C4-2B (cell line): Measurements from ENCODE around the gene MAP1A.
"Not testable (repeated sequence)": the region's sequence is repeated elsewhere in the genome, so short reads cannot be mapped to it uniquely, and the experiment has no call there.

ENCODE experiments used
- H3K27ac ChIP-seq: fragments of 450-650 bp; 2 replicates; pipeline ENCODE4 v1.5.1; 2017
- ZFX ChIP-seq: fragments of 450-650 bp; IDR thresholded peaks from 2 replicates; pipeline ENCODE4 v1.6.1; 2017
- TF ChIP-seq, protein P1 (sequence below): fragments of 450-650 bp; conservative IDR thresholded peaks from 2 replicates; pipeline ENCODE4 v1.5.1; 2017; ENCODE audit warnings: mild to moderate bottlenecking

Gene MAP1A

DNA sequence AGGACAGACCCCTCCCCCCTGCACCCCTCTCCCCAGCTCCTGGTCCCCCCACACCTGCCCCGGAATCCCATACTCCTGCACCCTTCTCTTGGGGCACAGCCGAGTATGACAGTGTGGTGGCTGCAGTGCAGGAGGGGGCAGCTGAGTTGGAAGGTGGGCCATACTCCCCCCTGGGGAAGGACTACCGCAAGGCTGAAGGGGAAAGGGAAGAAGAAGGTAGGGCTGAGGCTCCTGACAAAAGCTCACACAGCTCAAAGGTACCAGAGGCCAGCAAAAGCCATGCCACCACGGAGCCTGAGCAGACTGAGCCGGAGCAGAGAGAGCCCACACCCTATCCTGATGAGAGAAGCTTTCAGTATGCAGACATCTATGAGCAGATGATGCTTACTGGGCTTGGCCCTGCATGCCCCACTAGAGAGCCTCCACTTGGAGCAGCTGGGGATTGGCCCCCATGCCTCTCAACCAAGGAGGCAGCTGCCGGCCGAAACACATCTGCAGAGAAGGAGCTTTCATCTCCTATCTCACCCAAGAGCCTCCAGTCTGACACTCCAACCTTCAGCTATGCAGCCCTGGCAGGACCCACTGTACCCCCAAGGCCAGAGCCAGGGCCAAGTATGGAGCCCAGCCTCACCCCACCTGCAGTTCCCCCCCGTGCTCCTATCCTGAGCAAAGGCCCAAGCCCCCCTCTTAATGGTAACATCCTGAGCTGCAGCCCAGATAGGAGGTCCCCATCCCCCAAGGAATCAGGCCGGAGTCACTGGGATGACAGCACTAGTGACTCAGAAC is 9.8 kb downstream of the MAP1A start:
- TF ChIP-seq, protein P1, sequence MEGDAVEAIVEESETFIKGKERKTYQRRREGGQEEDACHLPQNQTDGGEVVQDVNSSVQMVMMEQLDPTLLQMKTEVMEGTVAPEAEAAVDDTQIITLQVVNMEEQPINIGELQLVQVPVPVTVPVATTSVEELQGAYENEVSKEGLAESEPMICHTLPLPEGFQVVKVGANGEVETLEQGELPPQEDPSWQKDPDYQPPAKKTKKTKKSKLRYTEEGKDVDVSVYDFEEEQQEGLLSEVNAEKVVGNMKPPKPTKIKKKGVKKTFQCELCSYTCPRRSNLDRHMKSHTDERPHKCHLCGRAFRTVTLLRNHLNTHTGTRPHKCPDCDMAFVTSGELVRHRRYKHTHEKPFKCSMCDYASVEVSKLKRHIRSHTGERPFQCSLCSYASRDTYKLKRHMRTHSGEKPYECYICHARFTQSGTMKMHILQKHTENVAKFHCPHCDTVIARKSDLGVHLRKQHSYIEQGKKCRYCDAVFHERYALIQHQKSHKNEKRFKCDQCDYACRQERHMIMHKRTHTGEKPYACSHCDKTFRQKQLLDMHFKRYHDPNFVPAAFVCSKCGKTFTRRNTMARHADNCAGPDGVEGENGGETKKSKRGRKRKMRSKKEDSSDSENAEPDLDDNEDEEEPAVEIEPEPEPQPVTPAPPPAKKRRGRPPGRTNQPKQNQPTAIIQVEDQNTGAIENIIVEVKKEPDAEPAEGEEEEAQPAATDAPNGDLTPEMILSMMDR: no peak
- TF ChIP-seq ZFX: no peak
- H3K27ac ChIP-seq: no peak overlapping the region

DNA sequence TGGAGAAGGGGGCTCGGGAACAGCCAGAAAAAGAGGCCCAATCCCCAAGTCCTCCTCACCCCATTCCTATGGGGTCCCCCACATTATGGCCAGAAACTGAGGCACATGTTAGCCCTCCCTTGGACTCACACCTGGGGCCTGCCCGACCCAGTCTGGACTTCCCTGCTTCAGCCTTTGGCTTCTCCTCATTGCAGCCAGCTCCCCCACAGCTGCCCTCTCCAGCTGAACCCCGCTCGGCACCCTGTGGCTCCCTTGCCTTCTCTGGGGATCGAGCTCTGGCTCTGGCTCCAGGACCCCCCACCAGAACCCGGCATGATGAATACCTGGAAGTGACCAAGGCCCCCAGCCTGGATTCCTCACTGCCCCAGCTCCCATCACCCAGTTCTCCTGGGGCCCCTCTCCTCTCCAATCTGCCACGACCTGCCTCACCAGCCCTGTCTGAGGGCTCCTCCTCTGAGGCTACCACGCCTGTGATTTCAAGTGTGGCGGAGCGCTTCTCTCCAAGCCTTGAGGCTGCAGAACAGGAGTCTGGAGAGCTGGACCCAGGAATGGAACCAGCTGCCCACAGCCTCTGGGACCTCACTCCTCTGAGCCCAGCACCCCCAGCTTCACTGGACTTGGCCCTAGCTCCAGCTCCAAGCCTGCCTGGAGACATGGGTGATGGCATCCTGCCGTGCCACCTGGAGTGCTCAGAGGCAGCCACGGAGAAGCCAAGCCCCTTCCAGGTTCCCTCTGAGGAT is 10.6 kb downstream of the MAP1A start:
- no peak overlapping the region for H3K27ac ChIP-seq
- TF ChIP-seq ZFX: no peak
- TF ChIP-seq, protein P1: no peak

DNA sequence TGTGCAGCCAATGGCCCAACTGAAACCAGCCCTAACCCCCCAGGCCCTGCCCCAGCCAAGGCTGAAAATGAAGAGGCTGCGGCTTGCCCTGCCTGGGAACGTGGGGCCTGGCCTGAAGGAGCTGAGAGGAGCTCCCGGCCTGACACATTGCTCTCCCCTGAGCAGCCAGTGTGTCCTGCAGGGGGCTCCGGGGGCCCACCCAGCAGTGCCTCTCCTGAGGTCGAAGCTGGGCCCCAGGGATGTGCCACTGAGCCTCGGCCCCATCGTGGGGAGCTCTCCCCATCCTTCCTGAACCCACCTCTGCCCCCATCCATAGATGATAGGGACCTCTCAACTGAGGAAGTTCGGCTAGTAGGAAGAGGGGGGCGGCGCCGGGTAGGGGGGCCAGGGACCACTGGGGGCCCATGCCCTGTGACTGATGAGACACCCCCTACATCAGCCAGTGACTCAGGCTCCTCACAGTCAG is 11.2 kb downstream of the MAP1A start:
- no peak overlapping the region for H3K27ac ChIP-seq

DNA sequence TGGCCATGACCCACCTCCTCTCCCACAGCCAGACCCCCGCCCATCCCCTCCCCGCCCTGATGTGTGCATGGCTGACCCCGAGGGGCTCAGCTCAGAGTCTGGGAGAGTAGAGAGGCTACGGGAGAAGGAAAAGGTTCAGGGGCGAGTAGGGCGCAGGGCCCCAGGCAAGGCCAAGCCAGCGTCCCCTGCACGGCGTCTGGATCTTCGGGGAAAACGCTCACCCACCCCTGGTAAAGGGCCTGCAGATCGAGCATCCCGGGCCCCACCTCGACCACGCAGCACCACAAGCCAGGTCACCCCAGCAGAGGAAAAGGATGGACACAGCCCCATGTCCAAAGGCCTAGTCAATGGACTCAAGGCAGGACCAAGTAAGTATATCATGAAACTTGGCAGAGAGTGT is 11.7 kb downstream of the MAP1A start:
- TF ChIP-seq, protein P1: no peak
- no peak for TF ChIP-seq ZFX
- H3K27ac ChIP-seq: no peak overlapping the region

More for the DNA sequence above, 11.2 kb downstream of the MAP1A start:
- no peak for TF ChIP-seq ZFX
- TF ChIP-seq, protein P1: no peak

GRCh38 chr15:43529587-43530345 is 12.4 kb downstream of the MAP1A start:
- no peak overlapping the region for H3K27ac ChIP-seq
- TF ChIP-seq, protein P1: no peak
- no peak for TF ChIP-seq ZFX

DNA sequence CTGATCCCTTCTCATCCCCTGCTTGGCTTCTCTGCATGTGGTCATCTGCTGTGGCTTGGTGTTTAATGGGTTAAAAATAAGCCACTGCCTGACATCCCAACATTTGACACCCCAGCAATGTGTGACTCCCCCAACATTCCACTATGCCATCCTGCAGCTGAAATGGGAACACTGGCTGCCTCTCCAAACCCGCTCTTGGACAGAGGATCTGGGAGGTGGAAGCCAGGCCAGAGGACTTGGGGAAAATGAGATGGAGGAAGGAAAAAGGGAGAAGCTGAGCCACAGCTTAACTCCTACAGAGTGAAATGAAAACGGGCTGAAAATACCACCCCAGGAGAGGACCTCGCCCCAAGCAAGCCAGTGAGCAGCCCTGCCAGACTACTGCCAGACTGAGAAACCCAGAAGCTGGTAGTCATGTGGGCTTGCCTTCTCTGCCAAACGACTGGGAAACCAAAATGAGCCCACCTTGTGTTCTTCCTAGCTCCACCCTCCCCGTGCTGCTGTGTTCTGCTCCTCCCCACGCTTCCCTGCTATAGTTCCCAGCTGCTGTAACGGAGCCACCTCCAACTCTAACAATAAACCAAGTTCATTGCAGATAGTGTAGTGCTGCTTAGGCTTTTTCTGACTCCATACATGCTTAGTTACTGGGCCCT is 13.7 kb downstream of the MAP1A start:
- H3K27ac ChIP-seq: no peak overlapping the region
- no peak for TF ChIP-seq ZFX
- TF ChIP-seq, protein P1: no peak

- not testable (repeated sequence) for H3K27ac ChIP-seq
Observed at GRCh38 chr15:43532826-43533225, 15.4 kb downstream of the MAP1A start.
